CD14-positive monocyte (primary cell): Measurements from ENCODE around the gene NAPG. TPM values are rescaled to one million over a fixed set of nuclear protein-coding genes. Genes with fewer than 3 reads are reported as not detected.

Experiments
- DNase-seq, 3 donors: peaks; one replicate each; pipeline ENCODE4 v3.0.0-alpha.2; 2011 to 2022
- H2AFZ ChIP-seq: 2 replicates; pipeline ENCODE4 v1.6.0; 2012; ENCODE audit warnings: mild to moderate bottlenecking, low read depth, low read length, inconsistent platforms; ENCODE audit not compliant: insufficient read depth, poor library complexity, severe bottlenecking
- H3K27ac ChIP-seq, 2 donors: 1 replicate in 1 of 2; 2 replicates in 1 of 2; pipeline ENCODE4 v1.5.1; 2012 to 2013; ENCODE audit warnings: low read length in 2 of 2, control low read depth in 1 of 2, inconsistent platforms in 1 of 2, low read depth in 1 of 2, mild to moderate bottlenecking in 1 of 2
- H3K27me3 ChIP-seq, 2 donors: one replicate each; pipeline versions ENCODE4 v1.6.0 to v1.6.1; 2011 to 2013; ENCODE audit warnings: low read length in 2 of 2; ENCODE audit not compliant: control insufficient read depth in 2 of 2, insufficient read depth in 2 of 2
- H3K36me3 ChIP-seq, 2 donors: replicated peaks in 1 of 2; 1 replicate in 1 of 2; 2 replicates in 1 of 2; pipeline versions ENCODE4 v1.5.1 to v1.6.1; 2012 to 2013; ENCODE audit warnings: low read length in 2 of 2, control low read depth in 1 of 2, inconsistent platforms in 1 of 2, mild to moderate bottlenecking in 1 of 2; ENCODE audit not compliant: insufficient read depth in 2 of 2, control insufficient read depth in 1 of 2
- H3K4me1 ChIP-seq, 2 donors: 1 replicate in 1 of 2; 2 replicates in 1 of 2; pipeline versions ENCODE4 v1.5.1 to v1.6.1; 2012 to 2013; ENCODE audit warnings: low read length in 2 of 2, control low read depth in 1 of 2, inconsistent platforms in 1 of 2, mild to moderate bottlenecking in 1 of 2, moderate library complexity in 1 of 2; ENCODE audit not compliant: insufficient read depth in 2 of 2, control insufficient read depth in 1 of 2
- H3K4me2 ChIP-seq: replicated peaks from 2 replicates; pipeline ENCODE3; 2012; ENCODE audit warnings: low read length, moderate library complexity, mild to moderate bottlenecking; ENCODE audit not compliant: poor library complexity, severe bottlenecking; ENCODE audit errors: extremely low read depth
- H3K4me3 ChIP-seq, 3 experiments: fragments of 200-600 bp in 1 of 3; sonication (generic) in 1 of 3; replicated peaks in 1 of 3; 1 replicate in 2 of 3; 2 replicates in 1 of 3; pipeline ENCODE4 v1.5.1; 2011 to 2013; ENCODE audit warnings: low read length in 3 of 3, mild to moderate bottlenecking in 3 of 3, control low read depth in 2 of 3, low read depth in 2 of 3, inconsistent platforms in 1 of 3, moderate library complexity in 1 of 3
- H3K79me2 ChIP-seq: 2 replicates; pipeline ENCODE4 v1.6.0; 2012; ENCODE audit warnings: mild to moderate bottlenecking, control low read depth, inconsistent platforms, low read length, moderate library complexity; ENCODE audit not compliant: insufficient read depth
- H3K9ac ChIP-seq: 2 replicates; pipeline ENCODE4 v1.6.0; 2017; ENCODE audit warnings: low read length, mild to moderate bottlenecking; ENCODE audit not compliant: insufficient read depth, poor library complexity, severe bottlenecking
- H3K9me3 ChIP-seq, 2 donors: replicated peaks in 1 of 2; 1 replicate in 1 of 2; 2 replicates in 1 of 2; pipeline versions ENCODE4 v1.5.1 to v1.6.1; 2012 to 2013; ENCODE audit warnings: low read length in 2 of 2, control low read depth in 1 of 2; ENCODE audit not compliant: control insufficient read depth in 1 of 2, insufficient read depth in 1 of 2
- H4K20me1 ChIP-seq: 2 replicates; pipeline ENCODE4 v1.6.0; 2012; ENCODE audit warnings: mild to moderate bottlenecking, low read length, control low read depth, moderate library complexity; ENCODE audit not compliant: insufficient read depth
- H3K27ac Mint-ChIP-seq, 7 donors: one replicate each; pipeline ENCODE4 v1.8.0; 2020; ENCODE audit warnings: mild to moderate bottlenecking in 7 of 7, mixed read lengths in 7 of 7, moderate library complexity in 6 of 7, inconsistent platforms in 2 of 7
- H3K27me3 Mint-ChIP-seq, 3 donors: one replicate each; pipeline ENCODE4 v1.8.0; 2021 to 2022; ENCODE audit warnings: low read depth in 3 of 3, mild to moderate bottlenecking in 3 of 3, mixed read lengths in 3 of 3, moderate library complexity in 3 of 3, inconsistent platforms in 1 of 3
- H3K36me3 Mint-ChIP-seq, 2 donors: one replicate each; pipeline ENCODE4 v1.8.0; 2020; ENCODE audit warnings: mixed read lengths in 2 of 2, inconsistent platforms in 1 of 2, mild to moderate bottlenecking in 1 of 2
- H3K4me1 Mint-ChIP-seq: one replicate; pipeline ENCODE4 v1.8.0; 2020; ENCODE audit warnings: mild to moderate bottlenecking, mixed read lengths
- H3K4me3 Mint-ChIP-seq, 2 donors: one replicate each; pipeline ENCODE4 v1.8.0; 2020; ENCODE audit warnings: mild to moderate bottlenecking in 2 of 2, mixed read lengths in 2 of 2, moderate library complexity in 1 of 2
- H3K9me3 Mint-ChIP-seq, 7 donors: one replicate each; pipeline ENCODE4 v1.8.0; 2020 to 2022; ENCODE audit warnings: mixed read lengths in 7 of 7, mild to moderate bottlenecking in 6 of 7, moderate library complexity in 6 of 7, inconsistent platforms in 2 of 7
- WGBS: methylation state at CpG from one replicate; pipeline ENCODE4 v1.1.5; 2013; ENCODE audit warnings: missing lambda C conversion rate; ENCODE audit not compliant: insufficient coverage; 5-methylcytosine and 5-hydroxymethylcytosine counted together
- intact Hi-C, 2 donors: fragments of 100-400 bp; cut with micrococcal nuclease; formaldehyde crosslinking; loops; one replicate each; pipeline versions ENCODE4 v1.15.0 to v1.15.1; 2023
- polyA plus RNA-seq, 3 donors: library from polyadenylated mRNA; depleted of rRNA in 1 of 3; unstranded in 2 of 3; stranded (reverse) in 1 of 3; fragments of 300-500 nt in 2 of 3; fragments of >200 nt in 1 of 3; fragmentation: Illumina TruSeq in 2 of 3; gene quantifications; 1 replicate in 2 of 3; 2 replicates in 1 of 3; pipeline ENCODE4 v1.2.3, GENCODE V29; 2012 to 2021
- TF ChIP-seq, protein P1 (sequence below): fragments of 200-600 bp; IDR thresholded peaks from one replicate; pipeline ENCODE4 v1.8.0; 2022; ENCODE audit warnings: antibody characterized with exemption, mild to moderate bottlenecking

Gene NAPG
- polyA plus RNA-seq, 3 donors = 14.8 to 17.5 (median 15.9) TPM

DNA sequence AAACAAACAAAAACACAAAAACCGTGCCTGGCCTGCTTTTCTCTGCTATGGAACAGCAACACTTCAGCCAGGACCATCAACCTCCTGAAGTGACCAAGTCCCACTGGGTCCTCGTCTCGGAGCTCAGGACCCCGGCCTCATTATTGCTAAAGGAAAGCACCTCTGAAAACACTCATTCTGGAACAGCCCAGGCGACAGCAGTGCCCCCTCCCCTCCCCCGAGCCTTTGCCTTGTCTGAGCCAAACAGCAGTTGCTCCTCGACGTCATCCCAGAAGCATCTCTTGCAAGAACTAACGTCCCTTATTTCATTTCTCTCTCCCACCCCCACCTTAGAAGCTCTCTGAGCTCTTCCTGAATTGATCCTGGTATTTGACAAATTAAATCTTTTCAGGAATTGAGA lies 44.0 kb upstream of the NAPG start:
- H3K4me3 ChIP-seq = no peak overlapping the region
- TF ChIP-seq, protein P1, sequence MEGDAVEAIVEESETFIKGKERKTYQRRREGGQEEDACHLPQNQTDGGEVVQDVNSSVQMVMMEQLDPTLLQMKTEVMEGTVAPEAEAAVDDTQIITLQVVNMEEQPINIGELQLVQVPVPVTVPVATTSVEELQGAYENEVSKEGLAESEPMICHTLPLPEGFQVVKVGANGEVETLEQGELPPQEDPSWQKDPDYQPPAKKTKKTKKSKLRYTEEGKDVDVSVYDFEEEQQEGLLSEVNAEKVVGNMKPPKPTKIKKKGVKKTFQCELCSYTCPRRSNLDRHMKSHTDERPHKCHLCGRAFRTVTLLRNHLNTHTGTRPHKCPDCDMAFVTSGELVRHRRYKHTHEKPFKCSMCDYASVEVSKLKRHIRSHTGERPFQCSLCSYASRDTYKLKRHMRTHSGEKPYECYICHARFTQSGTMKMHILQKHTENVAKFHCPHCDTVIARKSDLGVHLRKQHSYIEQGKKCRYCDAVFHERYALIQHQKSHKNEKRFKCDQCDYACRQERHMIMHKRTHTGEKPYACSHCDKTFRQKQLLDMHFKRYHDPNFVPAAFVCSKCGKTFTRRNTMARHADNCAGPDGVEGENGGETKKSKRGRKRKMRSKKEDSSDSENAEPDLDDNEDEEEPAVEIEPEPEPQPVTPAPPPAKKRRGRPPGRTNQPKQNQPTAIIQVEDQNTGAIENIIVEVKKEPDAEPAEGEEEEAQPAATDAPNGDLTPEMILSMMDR = no peak
- H3K27me3 ChIP-seq = no peaks in the 10 kb centered on the region
- H3K79me2 ChIP-seq = no peaks in the 10 kb centered on the region
- no peak overlapping the region for H3K27ac Mint-ChIP-seq
- peaks cover 47% of the 10 kb centered on the region for H3K4me1 Mint-ChIP-seq
- H3K4me2 ChIP-seq = no peak overlapping the region
- peaks cover 0 to 2% (median 0%) of the 10 kb centered on the region in 7 donors for H3K9me3 Mint-ChIP-seq
- no peak for DNase-seq
- peaks cover 40 to 46% of the 10 kb centered on the region in 2 donors for H3K4me1 ChIP-seq
- no peak overlapping the region for H3K4me3 Mint-ChIP-seq
- H3K36me3 Mint-ChIP-seq = peaks cover 0 to 5% of the 10 kb centered on the region in 2 donors
- H4K20me1 ChIP-seq = no peaks in the 10 kb centered on the region
- H3K36me3 ChIP-seq = no peaks in the 10 kb centered on the region
- no peaks in the 10 kb centered on the region for H3K9me3 ChIP-seq
- WGBS = 72% methylated on average over 9 of the region's 9 CpGs
- H3K27ac ChIP-seq = no peak overlapping the region
- intact Hi-C loops = no loop called here
- H3K9ac ChIP-seq = no peak overlapping the region
- no peak overlapping the region for H2AFZ ChIP-seq
- H3K27me3 Mint-ChIP-seq = peaks cover 1 to 6% (median 3%) of the 10 kb centered on the region in 3 donors

- H3K9ac ChIP-seq = no peak overlapping the region
- peak overlapping the region; percentile 53 for H3K4me2 ChIP-seq
- peaks cover under 1 to 10% of the 10 kb centered on the region in 2 donors for H3K36me3 Mint-ChIP-seq
- no peaks in the 10 kb centered on the region for H3K9me3 ChIP-seq
- peaks cover 34 to 40% of the 10 kb centered on the region in 2 donors for H3K4me1 ChIP-seq
- H3K27ac ChIP-seq = peak overlapping the region in 1 of 2 donors; percentile 24
- WGBS = 91% methylated on average over 9 of the region's 11 CpGs
- H3K4me1 Mint-ChIP-seq = peaks cover 40% of the 10 kb centered on the region
- intact Hi-C loops = no loop called here
- H3K36me3 ChIP-seq = no peaks in the 10 kb centered on the region
- no peak overlapping the region for H3K4me3 Mint-ChIP-seq
- no peak overlapping the region for H3K4me3 ChIP-seq
- H2AFZ ChIP-seq = peak overlapping the region; percentile 55
- DNase-seq = no peak
- H3K79me2 ChIP-seq = no peaks in the 10 kb centered on the region
- peak overlapping the region in 1 of 7 donors; percentile 36 for H3K27ac Mint-ChIP-seq
- TF ChIP-seq, protein P1 = no peak
- no peaks in the 10 kb centered on the region for H4K20me1 ChIP-seq
- H3K9me3 Mint-ChIP-seq = peaks cover 0 to 2% (median 0%) of the 10 kb centered on the region in 7 donors
- H3K27me3 ChIP-seq = no peaks in the 10 kb centered on the region
- H3K27me3 Mint-ChIP-seq = peaks cover 1 to 6% (median 1%) of the 10 kb centered on the region in 3 donors
Observed at GRCh38 chr18:10482363-10482984, 43.4 kb upstream of the NAPG start.
